ENCODE results near the gene EXOC5.
"Not testable (repeated sequence)": the region's sequence is repeated elsewhere in the genome, so short reads cannot be mapped to it uniquely, and the experiment has no call there.

The EXOC5 gene

GRCh38 chr14:57268161-57269069 is at the start of gene EXOC5, which contains the start of gene AP5M1:
Gene EXOC5 (minus strand): TSS chr14:57268905. CDS start chr14:57268648, 257 bp downstream.
Gene AP5M1 (plus strand): TSS chr14:57268971. CDS start chr14:57269315, 344 bp downstream.
- DNase-seq = peak; percentile 88

- DNase-seq = peak; percentile 40
These were observed 48.6 kb upstream of the EXOC5 start for GRCh38 chr14:57317248-57317833.

GRCh38 chr14:57314396-57315089 is 45.8 kb upstream of the EXOC5 start:
- DNase-seq = no peak

- DNase-seq = no peak
These were observed 34.2 kb upstream of the EXOC5 start for GRCh38 chr14:57302883-57303282.

GRCh38 chr14:57299511-57299910 is 30.8 kb upstream of the EXOC5 start:
- DNase-seq = no peak

GRCh38 chr14:57297852-57298251 is 29.1 kb upstream of the EXOC5 start:
- DNase-seq = no peak

GRCh38 chr14:57295239-57295638 is 26.5 kb upstream of the EXOC5 start:
- no peak for DNase-seq

- no peak for DNase-seq
These were observed 25.4 kb upstream of the EXOC5 start for GRCh38 chr14:57293866-57294837.

- no peak for DNase-seq
These were observed 23.3 kb upstream of the EXOC5 start for GRCh38 chr14:57291692-57292647.

- no peak for DNase-seq
These were observed 22.0 kb upstream of the EXOC5 start for GRCh38 chr14:57290751-57291150.

GRCh38 chr14:57287745-57288144 is 19.0 kb upstream of the EXOC5 start:
- DNase-seq = no peak

- no peak for DNase-seq
These were observed 8.4 kb upstream of the EXOC5 start for GRCh38 chr14:57277062-57277461.

- no peak for DNase-seq
These were observed 6.4 kb upstream of the EXOC5 start for GRCh38 chr14:57275023-57275664.

GRCh38 chr14:57274551-57274950 is 5.8 kb upstream of the EXOC5 start:
- no peak for DNase-seq

- DNase-seq = no peak
These were observed 4.5 kb upstream of the EXOC5 start for GRCh38 chr14:57273236-57273635.

GRCh38 chr14:57266065-57266464 is 2.6 kb downstream of the EXOC5 start:
- no peak for DNase-seq

- no peak for DNase-seq
These were observed 6.6 kb downstream of the EXOC5 start for GRCh38 chr14:57262117-57262516.

- no peak for DNase-seq
These were observed 7.1 kb downstream of the EXOC5 start for GRCh38 chr14:57261604-57262003.

GRCh38 chr14:57259672-57260071 is 9.0 kb downstream of the EXOC5 start:
- no peak for DNase-seq

GRCh38 chr14:57258221-57258620 is 10.5 kb downstream of the EXOC5 start:
- DNase-seq = not testable (repeated sequence)

GRCh38 chr14:57254884-57255283 is 13.8 kb downstream of the EXOC5 start:
- DNase-seq = no peak
